ENCODE results near the gene NUBP2.
A peak's percentile ranks its signal among the peaks of the same experiment; 100 is the strongest.

The NUBP2 gene, protein sequence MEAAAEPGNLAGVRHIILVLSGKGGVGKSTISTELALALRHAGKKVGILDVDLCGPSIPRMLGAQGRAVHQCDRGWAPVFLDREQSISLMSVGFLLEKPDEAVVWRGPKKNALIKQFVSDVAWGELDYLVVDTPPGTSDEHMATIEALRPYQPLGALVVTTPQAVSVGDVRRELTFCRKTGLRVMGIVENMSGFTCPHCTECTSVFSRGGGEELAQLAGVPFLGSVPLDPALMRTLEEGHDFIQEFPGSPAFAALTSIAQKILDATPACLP

DNA sequence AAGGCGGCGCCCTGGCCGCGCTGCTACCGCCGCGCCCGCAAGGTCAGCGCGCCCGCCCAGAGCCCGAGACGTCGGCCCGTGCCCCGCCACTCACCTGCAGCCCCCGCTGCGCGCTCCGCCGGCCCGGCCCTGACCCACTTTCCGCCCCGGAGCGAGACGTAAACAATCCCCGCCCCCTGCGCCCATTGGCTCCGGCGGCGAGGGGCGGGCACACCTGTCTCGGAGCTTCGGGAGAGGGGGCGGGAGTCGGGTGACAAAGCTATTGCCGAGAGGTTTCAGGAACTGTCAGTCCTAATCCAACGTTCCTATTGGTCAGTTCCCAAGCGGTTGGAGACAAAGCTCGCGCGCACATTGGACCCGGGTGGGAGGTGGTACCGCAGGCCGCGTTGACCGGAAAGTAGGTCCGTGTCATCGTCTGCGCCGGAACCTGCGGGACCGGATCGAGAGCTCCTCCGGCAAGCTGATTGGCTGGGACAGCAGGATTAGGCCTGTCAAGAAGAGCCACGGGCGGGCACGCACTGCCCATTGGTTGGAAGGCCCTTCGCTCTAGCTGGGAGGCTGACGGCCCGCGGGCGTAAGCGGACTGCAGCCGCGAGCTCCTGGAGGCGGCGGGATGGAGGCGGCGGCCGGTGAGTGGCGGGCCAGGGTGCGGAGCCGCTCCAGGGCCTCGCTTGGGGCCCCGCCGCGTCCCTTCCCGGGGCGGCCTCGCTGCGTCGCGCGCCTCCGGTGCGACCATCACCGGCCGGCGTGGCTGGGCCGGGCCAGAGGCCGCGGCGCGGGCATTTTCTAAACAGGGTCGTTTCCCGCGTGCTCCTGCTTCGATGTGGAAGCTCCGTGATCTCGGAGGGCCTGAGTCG lies at the start of gene NUBP2, which contains the start of gene SPSB3:
TSS of gene NUBP2 (plus strand) at position 553 of the 857 bp plus-strand sequence. CDS start at position 614, 61 bp downstream.
TSS of gene SPSB3 (minus strand) at position 164 of the 857 bp plus-strand sequence. CDS start 1,088 bp downstream, outside the sequence.
- H3K27me3 Mint-ChIP-seq (ENCODE audit: low read depth, poor library complexity), result no peaks in the 10 kb centered on the region
- H3K27ac Mint-ChIP-seq, result peak within 1 kb of the TSS; percentile 95
- peaks cover 4% of the 10 kb centered on the region for H3K36me3 Mint-ChIP-seq (ENCODE audit: low read depth)
- TF ChIP-seq, protein P1, sequence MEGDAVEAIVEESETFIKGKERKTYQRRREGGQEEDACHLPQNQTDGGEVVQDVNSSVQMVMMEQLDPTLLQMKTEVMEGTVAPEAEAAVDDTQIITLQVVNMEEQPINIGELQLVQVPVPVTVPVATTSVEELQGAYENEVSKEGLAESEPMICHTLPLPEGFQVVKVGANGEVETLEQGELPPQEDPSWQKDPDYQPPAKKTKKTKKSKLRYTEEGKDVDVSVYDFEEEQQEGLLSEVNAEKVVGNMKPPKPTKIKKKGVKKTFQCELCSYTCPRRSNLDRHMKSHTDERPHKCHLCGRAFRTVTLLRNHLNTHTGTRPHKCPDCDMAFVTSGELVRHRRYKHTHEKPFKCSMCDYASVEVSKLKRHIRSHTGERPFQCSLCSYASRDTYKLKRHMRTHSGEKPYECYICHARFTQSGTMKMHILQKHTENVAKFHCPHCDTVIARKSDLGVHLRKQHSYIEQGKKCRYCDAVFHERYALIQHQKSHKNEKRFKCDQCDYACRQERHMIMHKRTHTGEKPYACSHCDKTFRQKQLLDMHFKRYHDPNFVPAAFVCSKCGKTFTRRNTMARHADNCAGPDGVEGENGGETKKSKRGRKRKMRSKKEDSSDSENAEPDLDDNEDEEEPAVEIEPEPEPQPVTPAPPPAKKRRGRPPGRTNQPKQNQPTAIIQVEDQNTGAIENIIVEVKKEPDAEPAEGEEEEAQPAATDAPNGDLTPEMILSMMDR (IDR thresholded peaks at IDR 0.05), result no peak
- DNase-seq, result peak; percentile 97
- peaks cover 27% of the 10 kb centered on the region for H3K4me1 Mint-ChIP-seq
- H3K4me3 Mint-ChIP-seq, result peak within 1 kb of the TSS; percentile 96
- no peaks in the 10 kb centered on the region for H3K9me3 Mint-ChIP-seq

DNA sequence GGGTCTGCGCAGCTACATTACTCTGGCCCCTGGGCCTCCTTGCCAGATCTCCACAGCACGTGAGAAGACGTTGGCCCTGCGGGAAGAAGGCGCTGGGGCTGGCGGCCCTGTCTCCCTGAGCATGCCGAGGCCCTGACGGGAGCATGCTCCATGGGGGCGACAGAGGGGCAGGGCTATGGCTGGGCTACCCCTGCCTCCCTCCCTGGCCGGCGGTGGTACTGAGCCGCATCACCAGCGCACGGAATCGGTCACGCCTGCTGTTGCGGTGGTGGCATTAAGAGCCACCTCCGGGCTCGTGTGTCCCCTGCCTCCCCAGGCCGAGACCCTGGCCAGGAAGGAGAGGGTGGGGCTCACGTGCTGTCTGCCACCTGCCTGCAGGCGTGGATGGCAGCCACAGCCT lies 48.6 kb upstream of the NUBP2 start:
- no peak overlapping the region for H3K4me3 Mint-ChIP-seq

DNA sequence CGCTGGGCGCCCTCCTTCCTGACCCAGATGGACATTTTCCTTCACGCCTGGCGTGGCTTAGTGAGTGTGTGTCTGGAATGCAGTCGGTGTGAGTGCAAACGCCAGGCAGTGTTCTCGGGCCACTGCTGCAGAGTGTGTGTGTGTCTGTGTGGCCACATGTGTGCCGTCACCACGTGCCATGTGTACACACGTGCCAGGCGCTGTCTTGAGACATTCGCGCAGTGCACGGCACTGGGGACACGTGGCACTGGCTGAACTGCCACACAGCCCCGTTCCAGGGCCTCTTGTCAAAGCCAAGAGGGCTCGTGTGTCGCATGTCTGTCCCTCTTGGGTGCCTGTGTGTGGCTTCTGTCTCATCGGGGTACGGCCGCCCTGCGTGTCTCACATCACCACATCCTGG lies 47.9 kb upstream of the NUBP2 start:
- peaks cover 6% of the 10 kb centered on the region for H3K36me3 Mint-ChIP-seq (ENCODE audit: low read depth)
- TF ChIP-seq, protein P1 (IDR thresholded peaks at IDR 0.05), result no peak
- H3K4me1 Mint-ChIP-seq, result no peaks in the 10 kb centered on the region
- no peak overlapping the region for H3K27ac Mint-ChIP-seq
- no peak overlapping the region for H3K4me3 Mint-ChIP-seq
- no peak for DNase-seq
- H3K27me3 Mint-ChIP-seq (ENCODE audit: low read depth, poor library complexity), result peaks cover 3% of the 10 kb centered on the region
- no peaks in the 10 kb centered on the region for H3K9me3 Mint-ChIP-seq

More for the DNA sequence above, 48.6 kb upstream of the NUBP2 start:
- DNase-seq, result no peak
- Mint-ChIP-seq H3K27me3 (ENCODE audit: low read depth, poor library complexity) (peaks cover 3% of the 10 kb centered on the region), H3K4me1 (no peaks in the 10 kb centered on the region), H3K27ac (no peak overlapping the region), H3K36me3 (ENCODE audit: low read depth) (peaks cover 6% of the 10 kb centered on the region), H3K9me3 (no peaks in the 10 kb centered on the region)
- TF ChIP-seq, protein P1 (IDR thresholded peaks at IDR 0.05), result no peak

DNA sequence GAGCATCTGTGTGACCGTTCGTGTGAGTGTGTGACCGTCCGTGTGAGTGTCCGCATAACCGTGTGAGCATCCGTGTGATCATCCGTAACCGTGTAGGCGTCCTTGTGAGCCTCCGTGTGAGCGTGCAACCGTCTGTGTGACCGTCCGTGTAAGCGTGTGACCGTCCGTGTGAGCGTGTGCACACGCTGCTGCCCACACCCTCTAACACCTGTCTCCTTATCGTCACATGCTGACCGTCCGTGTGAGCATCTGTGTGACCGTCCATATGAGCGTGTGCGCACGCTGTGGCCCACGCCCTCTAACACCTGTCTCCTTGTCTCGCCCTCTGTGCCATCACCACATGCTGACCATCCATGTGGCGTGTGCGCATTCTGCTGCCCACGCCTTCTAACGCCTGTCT lies 42.5 kb upstream of the NUBP2 start:
- Mint-ChIP-seq H3K4me3 (no peak overlapping the region), H3K27ac (no peak overlapping the region), H3K9me3 (no peaks in the 10 kb centered on the region), H3K4me1 (no peaks in the 10 kb centered on the region), H3K27me3 (ENCODE audit: low read depth, poor library complexity) (no peaks in the 10 kb centered on the region), H3K36me3 (ENCODE audit: low read depth) (peaks cover 6% of the 10 kb centered on the region)
- DNase-seq, result no peak
- TF ChIP-seq, protein P1 (IDR thresholded peaks at IDR 0.05), result no peak

DNA sequence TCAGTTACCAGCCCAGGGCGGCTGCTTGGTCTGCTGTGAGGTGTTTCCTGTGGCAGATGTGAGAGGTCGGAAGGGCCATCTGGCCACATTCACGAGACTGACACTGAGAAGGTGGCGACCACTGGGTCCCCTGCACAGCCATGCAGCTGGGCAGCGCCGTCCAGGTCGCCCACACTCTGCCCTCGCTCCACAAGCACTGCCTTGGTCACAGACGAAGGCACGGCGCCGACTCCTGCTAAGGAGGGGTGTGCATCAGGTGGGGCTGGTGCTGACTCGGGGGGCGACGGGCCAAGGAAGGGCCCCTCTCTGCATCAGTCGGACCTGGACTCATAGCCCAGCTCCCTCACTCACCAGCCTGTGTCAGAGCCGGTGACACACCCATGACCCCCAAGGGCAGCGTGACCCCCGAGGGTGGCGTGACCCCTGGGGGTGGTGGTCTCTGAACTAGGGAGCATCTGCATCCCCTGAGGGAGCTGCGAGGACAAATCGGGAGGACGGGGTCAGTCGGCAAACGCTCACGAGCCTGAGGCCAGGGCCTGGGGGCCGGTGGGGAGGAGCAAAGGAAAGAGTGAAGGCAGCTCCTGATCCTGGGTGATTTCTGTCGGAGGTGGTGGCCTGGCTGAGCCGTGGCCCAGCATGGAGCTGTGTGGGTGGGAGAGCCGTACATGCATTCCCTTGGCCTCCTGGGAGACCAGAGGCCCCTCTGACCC lies 41.8 kb upstream of the NUBP2 start:
- TF ChIP-seq, protein P1 (IDR thresholded peaks at IDR 0.05), result no peak
- H3K4me1 Mint-ChIP-seq, result no peaks in the 10 kb centered on the region
- no peak for DNase-seq

More for the DNA sequence above, 41.8 kb upstream of the NUBP2 start:
- Mint-ChIP-seq H3K27me3 (ENCODE audit: low read depth, poor library complexity) (no peaks in the 10 kb centered on the region), H3K27ac (no peak overlapping the region), H3K9me3 (no peaks in the 10 kb centered on the region), H3K4me3 (no peak overlapping the region), H3K36me3 (ENCODE audit: low read depth) (peaks cover 6% of the 10 kb centered on the region)
